GM19455 (cell line): Measurements from ENCODE around the gene ZNF224.

Experiments used
- ATAC-seq: cut with Tn5 transposase; IDR thresholded peaks from one replicate; pipeline ENCODE4 v1.9.1; 2021; ENCODE audit not compliant: unreplicated experiment

The ZNF224 gene

DNA sequence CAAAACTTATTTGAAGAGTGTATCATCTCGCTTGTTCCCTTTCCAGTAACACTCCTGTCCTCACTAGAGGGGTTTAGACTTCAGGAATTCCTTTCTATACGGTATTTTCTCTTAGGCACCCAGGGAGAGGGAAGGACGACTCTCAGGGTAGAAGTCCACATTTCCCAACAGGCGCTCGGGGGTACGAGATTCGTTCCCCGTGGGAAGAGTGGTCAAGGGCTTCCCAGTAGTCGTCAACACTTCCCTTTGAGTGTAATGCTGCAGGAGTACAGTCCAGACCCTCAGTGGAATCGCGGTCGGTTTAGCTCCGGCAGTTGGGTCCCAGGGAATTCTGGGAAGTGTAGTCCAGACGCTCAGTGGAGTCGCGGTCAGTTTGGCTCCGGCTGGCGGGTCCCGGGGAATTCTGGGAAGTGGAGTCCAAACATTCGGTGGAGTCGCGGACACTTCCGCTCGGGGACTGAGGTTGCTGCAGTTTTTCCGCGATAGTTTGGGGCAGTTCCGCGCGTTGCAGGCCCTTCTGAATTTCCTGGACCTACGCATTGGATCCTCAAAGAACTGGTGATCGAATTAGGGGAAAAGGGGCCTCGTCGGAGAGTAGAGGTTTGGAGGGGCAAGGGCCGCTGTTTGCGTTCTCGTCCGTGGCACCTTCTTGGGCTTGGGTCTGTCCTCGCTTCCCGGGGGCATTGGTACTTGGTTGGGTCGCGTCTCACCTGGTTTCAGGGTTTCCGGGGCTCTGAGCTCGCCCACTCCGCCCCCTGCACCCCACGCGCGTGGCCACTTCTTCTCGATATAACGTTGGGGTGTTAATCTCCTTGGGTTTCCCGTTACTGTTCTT is at the start of gene ZNF224:
Gene ZNF224 (plus strand): TSS at position 431 of the 835 bp plus-strand sequence. CDS start 3,513 bp downstream, outside the sequence.
- peak; percentile 79 for ATAC-seq

GRCh38 chr19:44050740-44051649 is 43.2 kb upstream of the ZNF224 start:
- ATAC-seq: no peak

GRCh38 chr19:44051650-44052402 is 42.3 kb upstream of the ZNF224 start, which contains the start of gene ZNF223:
TSS of gene ZNF223 (plus strand) at chr19:44052036. CDS start at chr19:44055177, 3,141 bp downstream.
- ATAC-seq: no peak

GRCh38 chr19:44055870-44056269 is 38.3 kb upstream of the ZNF224 start:
- ATAC-seq: no peak

DNA sequence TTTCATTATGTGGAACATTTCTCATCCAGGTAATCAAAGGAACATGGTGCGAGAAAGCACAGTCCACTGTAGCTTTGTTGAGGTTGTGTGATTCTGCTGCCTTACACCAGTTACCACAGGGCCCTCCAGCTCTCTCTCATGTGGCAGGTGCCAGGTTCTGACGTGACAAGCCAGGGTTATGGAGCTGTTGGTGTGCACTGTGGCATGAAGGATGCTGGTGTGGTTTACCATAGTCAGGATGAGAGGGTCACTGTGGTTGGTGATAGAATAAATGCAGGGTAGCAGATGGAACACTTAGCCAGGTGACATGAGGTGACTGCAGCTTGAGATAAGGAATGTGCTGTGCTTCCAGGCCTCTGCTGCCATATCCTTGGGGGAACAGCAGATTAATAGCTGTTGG is 34.9 kb upstream of the ZNF224 start:
- no peak for ATAC-seq

DNA sequence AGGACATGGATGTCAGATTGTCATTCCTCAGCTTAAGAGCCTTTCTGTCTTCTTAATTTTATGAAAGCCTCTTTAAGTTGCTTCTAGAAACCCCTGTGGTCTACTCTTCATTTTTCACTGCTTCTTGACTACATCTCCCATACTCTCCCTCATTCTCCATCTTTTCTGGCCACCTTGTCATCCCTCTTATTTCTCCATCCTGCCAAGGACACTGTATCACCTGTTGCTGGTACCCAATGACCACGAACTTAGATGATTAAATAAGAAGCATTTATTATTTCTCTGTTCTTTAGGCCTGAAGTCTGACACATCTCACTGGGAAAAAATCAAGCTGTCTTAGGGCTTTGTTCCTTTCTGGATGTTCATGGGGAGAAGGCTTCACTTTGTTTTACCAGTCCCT is 33.1 kb upstream of the ZNF224 start:
- no peak for ATAC-seq

DNA sequence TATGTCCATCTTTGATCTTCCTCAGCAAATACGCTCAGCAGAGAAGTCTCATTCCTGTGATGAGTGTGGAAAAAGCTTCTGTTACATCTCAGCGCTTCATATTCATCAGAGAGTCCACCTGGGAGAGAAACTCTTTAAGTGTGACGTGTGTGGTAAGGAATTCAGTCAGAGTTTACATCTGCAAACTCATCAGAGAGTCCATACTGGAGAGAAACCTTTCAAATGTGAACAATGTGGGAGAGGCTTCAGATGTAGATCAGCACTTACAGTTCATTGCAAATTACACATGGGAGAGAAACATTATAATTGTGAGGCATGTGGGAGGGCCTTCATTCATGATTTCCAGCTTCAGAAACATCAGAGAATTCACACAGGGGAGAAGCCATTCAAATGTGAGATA is 27.9 kb upstream of the ZNF224 start:
- ATAC-seq: no peak

- no peak for ATAC-seq
Measured at GRCh38 chr19:44069415-44069814, 24.7 kb upstream of the ZNF224 start.

GRCh38 chr19:44071824-44072542 is 22.2 kb upstream of the ZNF224 start, which contains the start of gene ZNF284:
TSS of gene ZNF284 (plus strand) at chr19:44072159. CDS start at chr19:44076390, 4,231 bp downstream.
- ATAC-seq: peak; percentile 80

DNA sequence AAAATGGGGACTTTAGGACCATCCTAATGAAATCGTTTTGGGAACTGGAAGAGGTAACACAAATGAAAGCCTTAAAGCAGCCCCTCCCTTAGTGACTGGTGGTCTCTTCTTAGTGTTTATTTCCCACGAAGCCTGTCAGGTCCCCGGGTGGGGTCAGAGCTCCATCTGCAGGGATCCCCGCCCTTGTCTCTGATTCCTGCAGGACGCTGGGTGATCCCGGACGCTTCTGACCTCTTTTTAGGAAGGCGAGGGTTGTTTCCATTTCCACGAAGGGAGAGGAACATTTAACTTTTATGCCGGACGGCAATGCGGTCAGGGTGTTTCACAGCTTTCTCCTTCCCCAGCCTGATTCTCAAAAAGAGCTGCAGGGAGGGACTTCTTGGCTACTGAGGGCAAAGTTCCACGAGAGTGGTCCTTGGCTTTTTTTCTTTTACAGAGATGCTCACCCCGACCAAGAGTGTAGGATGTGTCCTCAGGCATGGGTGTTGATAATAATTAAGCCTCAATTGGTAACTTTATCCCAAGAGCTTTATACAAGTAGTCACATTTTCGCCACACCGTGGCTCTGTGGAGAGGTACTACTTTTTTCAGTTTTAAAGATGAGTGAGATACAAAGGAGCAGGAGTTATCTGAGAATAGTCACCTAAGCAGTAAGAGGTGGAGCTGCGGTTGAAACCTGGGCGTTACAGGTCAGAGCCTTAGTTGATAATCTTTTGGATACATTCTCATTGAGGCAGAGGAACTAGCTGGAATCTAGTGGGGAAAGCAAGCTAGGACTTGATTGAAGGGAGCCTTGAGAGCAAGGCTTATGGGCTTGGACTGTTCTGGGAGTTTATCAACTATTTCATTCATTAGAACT is 21.4 kb upstream of the ZNF224 start:
- ATAC-seq: no peak

- ATAC-seq: no peak
Measured at GRCh38 chr19:44076325-44076724, 17.8 kb upstream of the ZNF224 start.

DNA sequence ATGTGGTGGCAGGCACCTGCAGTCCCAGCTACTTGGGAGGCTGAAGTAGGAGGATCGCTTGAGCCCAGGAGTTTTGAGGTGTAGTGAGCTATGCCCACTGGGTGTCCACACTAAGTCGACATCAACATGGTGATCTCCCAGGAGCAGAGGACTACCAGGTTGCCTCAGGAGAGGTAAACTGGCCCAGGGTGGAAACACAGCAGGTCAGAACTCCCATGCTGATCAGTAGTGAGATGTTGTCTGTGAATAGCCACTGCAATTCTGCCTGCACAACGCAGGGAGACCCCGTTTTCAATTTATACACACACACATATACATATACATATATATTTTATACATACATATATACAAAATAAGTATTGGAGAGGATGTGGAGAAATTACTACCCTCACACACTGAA is 2.1 kb upstream of the ZNF224 start:
- ATAC-seq: no peak

GRCh38 chr19:44107751-44108150 is 13.6 kb downstream of the ZNF224 start:
- no peak for ATAC-seq

- ATAC-seq: no peak
Measured at GRCh38 chr19:44109458-44109857, 15.3 kb downstream of the ZNF224 start.

DNA sequence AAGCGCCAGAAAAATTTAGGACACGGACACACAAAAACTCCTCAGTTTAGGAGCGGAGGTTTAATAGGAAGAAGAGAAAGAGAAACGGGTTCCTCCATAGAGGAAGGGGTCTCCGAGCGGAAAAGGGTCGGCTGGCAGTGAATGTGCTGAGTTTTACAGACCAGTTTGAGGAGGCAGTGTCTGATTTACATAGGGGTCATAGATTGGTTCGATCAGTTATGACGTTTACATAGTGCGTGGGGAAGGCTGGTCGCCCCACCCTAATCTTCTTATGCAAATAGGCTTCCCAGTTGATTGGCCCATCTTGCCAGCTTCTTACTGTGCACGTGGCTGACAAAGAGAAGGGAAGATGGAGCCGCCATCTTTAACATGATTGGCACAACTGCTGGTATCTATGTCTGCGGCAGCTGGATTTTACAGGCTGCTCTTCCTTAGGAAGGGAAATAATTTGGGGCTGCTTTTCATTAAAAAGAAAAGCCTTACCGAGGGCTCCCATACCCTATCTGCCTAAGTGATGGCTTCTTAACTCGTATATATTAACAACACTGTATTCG is 17.8 kb downstream of the ZNF224 start:
- ATAC-seq: no peak

GRCh38 chr19:44112802-44113137 is 18.6 kb downstream of the ZNF224 start:
- no peak for ATAC-seq

DNA sequence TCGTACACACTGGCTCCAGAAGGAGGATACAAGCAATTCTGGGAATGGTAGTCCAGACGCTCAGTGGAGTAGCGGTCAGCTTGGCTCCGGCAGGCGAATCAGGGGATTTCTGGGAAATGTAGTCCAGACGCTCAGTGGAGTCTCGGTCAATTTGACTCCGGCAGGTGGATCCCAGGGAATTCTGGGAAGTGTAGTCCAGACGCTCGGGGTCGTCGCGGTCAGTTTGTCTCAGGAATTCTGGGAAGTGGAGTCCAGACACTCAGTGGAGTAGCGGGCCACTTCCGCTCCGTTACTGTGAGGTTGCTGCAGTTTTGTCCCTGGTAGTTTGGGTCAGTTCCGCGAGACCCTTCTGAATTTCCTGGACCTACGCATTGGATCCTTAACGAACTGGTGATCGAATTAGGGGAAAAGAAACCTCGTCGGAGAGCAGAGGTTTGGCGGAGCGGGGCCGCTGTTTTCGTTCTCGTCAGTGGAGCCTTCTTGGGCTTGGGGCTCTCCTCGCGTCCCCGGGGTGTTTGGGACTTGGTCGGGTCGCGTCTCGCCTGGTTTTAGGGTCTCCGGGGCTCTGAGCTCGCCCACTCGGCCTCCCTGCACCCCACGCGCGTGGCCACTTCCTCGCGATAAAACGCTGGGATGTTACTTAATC is 19.1 kb downstream of the ZNF224 start, which contains the start of gene ZNF225:
Gene ZNF225 (plus strand): TSS at position 262 of the 646 bp plus-strand sequence. CDS start 2,429 bp downstream, outside the sequence.
- ATAC-seq: peak; percentile 94

- ATAC-seq: peak; percentile 6
Measured at GRCh38 chr19:44113784-44114390, 19.7 kb downstream of the ZNF224 start.
